Coronary artery (tissue), 2 donors: Measurements from ENCODE around the gene CYGB.
A peak's percentile ranks its signal among the peaks of the same experiment; 100 is the strongest.

Source experiments
- DNase-seq: peaks from one replicate; pipeline ENCODE4 v3.0.0-alpha.2; 2017; ENCODE audit warnings: low spot score
- H3K27ac ChIP-seq, 2 donors: fragments of 200-600 bp; sonication (generic); one replicate each; pipeline ENCODE4 v1.5.1; 2016 to 2019
- H3K4me3 ChIP-seq: fragments of 200-600 bp; sonication (generic); 2 replicates; pipeline ENCODE4 v1.5.1; 2016; ENCODE audit warnings: mild to moderate bottlenecking, moderate library complexity
- CTCF ChIP-seq: fragments of 200-600 bp; sonication (generic); IDR thresholded peaks from one replicate; pipeline ENCODE4 v1.5.1; 2019; ENCODE audit warnings: antibody characterized with exemption

Gene CYGB

DNA sequence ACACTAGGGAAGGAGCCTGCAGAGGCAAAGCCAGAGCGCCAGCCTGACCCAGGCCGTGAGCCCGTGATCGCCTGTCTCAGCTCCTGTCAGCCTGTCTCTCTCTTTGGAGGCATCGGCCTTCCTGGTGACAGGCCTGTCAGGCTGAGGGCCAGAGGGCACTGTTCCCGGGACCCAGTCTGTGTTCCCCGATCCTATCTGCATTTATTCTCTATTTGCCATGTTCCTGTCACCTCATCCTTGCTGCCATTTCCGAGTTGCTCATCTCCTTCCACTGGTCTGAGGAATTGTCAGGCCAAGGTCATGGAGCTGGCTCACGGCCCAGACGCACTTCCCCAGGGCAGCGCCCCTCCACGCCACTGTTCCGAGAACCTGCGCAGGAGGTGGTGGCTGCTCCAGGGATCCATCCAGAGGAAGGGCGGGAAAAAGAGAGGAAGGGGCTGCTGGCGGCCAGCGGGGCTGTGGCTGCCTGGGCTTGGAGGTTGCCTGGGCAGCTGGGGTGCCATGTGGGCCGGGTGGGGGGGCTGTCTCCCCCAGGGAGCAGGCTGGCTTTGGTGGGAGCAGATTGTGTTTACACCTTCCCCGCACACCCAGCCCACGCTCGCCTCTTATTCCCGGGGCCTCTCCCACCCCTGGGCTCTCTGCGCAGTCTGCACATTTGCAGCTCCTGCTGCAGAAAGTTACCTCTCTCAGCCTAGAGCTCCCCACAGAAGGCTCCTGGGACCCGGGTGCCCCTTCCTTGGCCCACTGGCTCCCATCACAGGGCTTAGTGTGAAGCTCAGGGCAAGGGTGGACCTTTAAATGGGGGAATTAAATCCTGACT lies 7.2 kb upstream of the CYGB start:
- H3K27ac ChIP-seq, result peak overlapping the region in 1 of 2 donors; percentile 52
- H3K4me3 ChIP-seq, result peak overlapping the region; percentile 1
- no peak for TF ChIP-seq CTCF
- no peak for DNase-seq

GRCh38 chr17:76543826-76544545 lies 6.5 kb upstream of the CYGB start:
- no peak for TF ChIP-seq CTCF
- Histone ChIP-seq H3K4me3 (peak overlapping the region; percentile 1), H3K27ac (peak overlapping the region in 1 of 2 donors; percentile 52)
- no peak for DNase-seq

GRCh38 chr17:76543482-76543825 lies 5.9 kb upstream of the CYGB start:
- TF ChIP-seq CTCF, result no peak
- H3K4me3 ChIP-seq, result no peak overlapping the region
- H3K27ac ChIP-seq, result peak overlapping the region in 1 of 2 donors; percentile 52
- DNase-seq, result no peak

GRCh38 chr17:76542984-76543383 lies 5.5 kb upstream of the CYGB start:
- no peak for DNase-seq
- no peak overlapping the region for H3K27ac ChIP-seq
- H3K4me3 ChIP-seq, result no peak overlapping the region
- TF ChIP-seq CTCF, result no peak

GRCh38 chr17:76542566-76542971 lies 5.1 kb upstream of the CYGB start:
- Histone ChIP-seq H3K4me3 (no peak overlapping the region), H3K27ac (no peak overlapping the region)
- DNase-seq, result no peak
- no peak for TF ChIP-seq CTCF

- TF ChIP-seq CTCF, result no peak
- Histone ChIP-seq H3K27ac (no peak overlapping the region), H3K4me3 (no peak overlapping the region)
- DNase-seq, result no peak
These were observed 4.4 kb upstream of the CYGB start for GRCh38 chr17:76541739-76542454.
